K562 (cell line): ENCODE results near the gene PRSS56. TPM values are rescaled to one million over a fixed set of nuclear protein-coding genes. Genes with fewer than 3 reads are reported as not detected.

ENCODE experiments used
- ATAC-seq: fragments of 200-7000 bp; cut with Tn5 transposase; 3 replicates; pipeline ENCODE4 v1.9.1; 2020; ENCODE audit warnings: moderate library complexity
- BruUV-seq: library from RNA; stranded (reverse); fragments of 400-500 nt; replicated peaks from 2 replicates; lab custom pipeline; 2021; lab: Mats Ljungman, UMichigan
- CTCF ChIA-PET: fragments of 300-600 bp; formaldehyde crosslinking; extraction: SDS; loops from one replicate; lab custom pipeline; 2021; ENCODE audit warnings: low intra/inter-chr PET ratio; lab: Yijun Ruan, JAX
- POLR2A ChIA-PET: fragments of 300-600, 350-650 bp; sonication (Branson Sonifier 250); formaldehyde crosslinking; extraction: SDS; loops from one replicate; lab custom pipeline; 2021; ENCODE audit warnings: antibody characterized with exemption, inconsistent platforms; lab: Yijun Ruan, JAX
- DNase-seq, 4 experiments: peaks; one replicate each; pipeline versions ENCODE4 v3.0.0 to v3.0.0-alpha.2; 2011 to 2018; ENCODE audit warnings: low spot score in 3 of 4, mixed read lengths in 3 of 4; ENCODE audit errors: extremely low read depth in 1 of 4
- FAIRE-seq: peaks from 2 replicates; lab custom pipeline; 2011; peaks lifted over from hg19 to GRCh38; lab: Jason Lieb, UNC
- H2AFZ ChIP-seq: 2 replicates; pipeline ENCODE4 v1.6.0; 2011; ENCODE audit warnings: low read depth, low read length, control low read depth, inconsistent platforms
- H3K27ac ChIP-seq: fragments of 200-600 bp; 3 replicates; pipeline ENCODE4 v1.8.0; 2011; ENCODE audit warnings: low read depth, mild to moderate bottlenecking, control low read depth, inconsistent platforms, low read length, moderate library complexity, mixed read lengths; ENCODE audit errors: extremely low read depth
- H3K27me3 ChIP-seq, 2 experiments: fragments of 300-600 bp in 1 of 2; 2 replicates in 1 of 2; 3 replicates in 1 of 2; pipeline versions ENCODE4 v1.6.0 to v1.8.0; 2011; ENCODE audit warnings: inconsistent platforms in 2 of 2, low read length in 2 of 2, mild to moderate bottlenecking in 1 of 2, mixed read lengths in 1 of 2, moderate library complexity in 1 of 2; ENCODE audit not compliant: control insufficient read depth in 2 of 2, insufficient read depth in 2 of 2
- H3K36me3 ChIP-seq: fragments of 300-600 bp; 3 replicates; pipeline ENCODE4 v1.8.0; 2011; ENCODE audit warnings: mild to moderate bottlenecking, low read length, inconsistent platforms; ENCODE audit not compliant: control insufficient read depth, insufficient read depth
- H3K4me1 ChIP-seq, 2 experiments: fragments of 200-600 bp in 1 of 2; replicated peaks in 1 of 2; 2 replicates in 1 of 2; 3 replicates in 1 of 2; pipeline versions ENCODE4 v1.5.1 to v1.8.0; 2011; ENCODE audit warnings: inconsistent platforms in 2 of 2, low read length in 2 of 2, mild to moderate bottlenecking in 1 of 2, mixed read lengths in 1 of 2, moderate library complexity in 1 of 2; ENCODE audit not compliant: control insufficient read depth in 2 of 2, insufficient read depth in 2 of 2
- H3K4me2 ChIP-seq: 2 replicates; pipeline ENCODE4 v1.6.1; 2011; ENCODE audit warnings: low read length, control low read depth, inconsistent platforms, mixed read lengths; ENCODE audit not compliant: insufficient read depth
- H3K4me3 ChIP-seq: fragments of 200-600 bp; sonication (generic), shearing (Covaris generic); 2 replicates; pipeline ENCODE4 v1.5.1; 2016; ENCODE audit warnings: control low read depth, inconsistent platforms
- H3K79me2 ChIP-seq: fragments of 200-600 bp; 3 replicates; pipeline ENCODE4 v1.8.0; 2011; ENCODE audit warnings: low read length, inconsistent platforms; ENCODE audit not compliant: control insufficient read depth, insufficient read depth
- H3K9ac ChIP-seq, 2 experiments: 2 replicates each; pipeline versions ENCODE4 v1.6.0 to v1.6.1; 2011; ENCODE audit warnings: low read depth in 2 of 2, low read length in 2 of 2, control low read depth in 1 of 2, inconsistent platforms in 1 of 2, mild to moderate bottlenecking in 1 of 2, mixed read lengths in 1 of 2; ENCODE audit not compliant: insufficient read depth in 1 of 2
- H3K9me1 ChIP-seq: one replicate; pipeline ENCODE4 v1.6.0; 2011; ENCODE audit warnings: inconsistent platforms, mild to moderate bottlenecking, low read length, moderate library complexity; ENCODE audit not compliant: control insufficient read depth, insufficient read depth
- H3K9me3 ChIP-seq: replicated peaks from 2 replicates; pipeline ENCODE4 v1.5.1; 2011; ENCODE audit warnings: low read depth, low read length, inconsistent platforms; ENCODE audit not compliant: control insufficient read depth, insufficient read depth
- H4K20me1 ChIP-seq: replicated peaks from 2 replicates; pipeline ENCODE4 v1.6.1; 2011; ENCODE audit warnings: low read length, inconsistent platforms, mixed read lengths; ENCODE audit not compliant: control insufficient read depth, insufficient read depth
- BCOR ChIP-seq: fragments of 450-650 bp; IDR thresholded peaks from 2 replicates; pipeline ENCODE4 v1.6.1; 2016
- CXXC5 ChIP-seq: fragments of 250-450 bp; sonication (Bioruptor Pico); IDR thresholded peaks from 2 replicates; pipeline ENCODE4 v1.8.0; 2022; ENCODE audit warnings: inconsistent platforms, mild to moderate bottlenecking, moderate library complexity
- IRF2 ChIP-seq: sonication (generic); formaldehyde crosslinking; IDR thresholded peaks from 2 replicates; pipeline ENCODE4 v1.8.1; 2022; ENCODE audit warnings: mild to moderate bottlenecking, missing genetic modification reagents
- NFIX ChIP-seq: fragments of 250-450 bp; sonication (Bioruptor Pico); IDR thresholded peaks from 2 replicates; pipeline ENCODE4 v1.4.0; 2020; ENCODE audit warnings: low read depth, mild to moderate bottlenecking, moderate library complexity
- NRF1 ChIP-seq, 2 experiments: fragments of 450-650 bp; IDR thresholded peaks in 1 of 2; conservative IDR thresholded peaks in 1 of 2; 2 replicates each; pipeline ENCODE4 v1.6.1; 2014; ENCODE audit warnings: mild to moderate bottlenecking in 2 of 2
- RAD21 ChIP-seq, 2 experiments: fragments of 250-450 bp in 1 of 2; fragments of 450-650 bp in 1 of 2; sonication (Bioruptor Pico) in 1 of 2; formaldehyde crosslinking in 1 of 2; IDR thresholded peaks in 1 of 2; conservative IDR thresholded peaks in 1 of 2; 2 replicates each; pipeline versions ENCODE4 v1.4.0 to v1.8.0; 2020 to 2022; ENCODE audit warnings: mild to moderate bottlenecking in 2 of 2, moderate library complexity in 1 of 2
- RB1 ChIP-seq: fragments of 450-650 bp; IDR thresholded peaks from 2 replicates; pipeline ENCODE4 v1.6.1; 2017; ENCODE audit warnings: low read depth, mild to moderate bottlenecking
- ZNF232 ChIP-seq: sonication (generic); formaldehyde crosslinking; IDR thresholded peaks from 2 replicates; pipeline ENCODE4 v1.8.0; 2022; ENCODE audit warnings: mild to moderate bottlenecking, missing genetic modification reagents
- WGBS: fragments of 100-300 bp; shearing (Covaris generic); methylation state at CpG from one replicate; pipeline ENCODE4 v1.1.6; 2016; ENCODE audit warnings: low coverage, mixed read lengths; ENCODE audit not compliant: insufficient coverage; ENCODE audit errors: missing lambda C conversion rate; 5-methylcytosine and 5-hydroxymethylcytosine counted together
- in situ Hi-C: fragments of 300-500 bp; cut with MboI; formaldehyde crosslinking; loops from 4 replicates; pipeline ENCODE4 v1.15.0; 2018; ENCODE audit warnings: inconsistent platforms, mixed read lengths
- intact Hi-C: fragments of 100-400 bp; cut with micrococcal nuclease; formaldehyde crosslinking; loops from 2 replicates; pipeline ENCODE4 v1.14.2; 2022
- polyA plus RNA-seq, 8 experiments: library from polyadenylated mRNA; depleted of rRNA in 4 of 8; stranded (reverse) in 5 of 8; unstranded in 3 of 8; fragments of >200 nt; fragmentation: Nextera tagmentation in 2 of 8; fragmentation: Illumina TruSeq in 1 of 8; extraction: Ambion mirVana in 2 of 8; extraction: Trizol in 1 of 8; gene quantifications; 2 replicates each; pipeline versions ENCODE4 v1.2.1 to v1.2.3, GENCODE V29; 2011 to 2014; ENCODE audit warnings: inconsistent platforms in 1 of 8, missing spikeins in 1 of 8
- total RNA-seq, 7 experiments: library from RNA; depleted of rRNA in 6 of 7; stranded (reverse); fragments of >200 nt in 6 of 7; fragmentation: Illumina TruSeq in 2 of 7; extraction: Trizol in 2 of 7; gene quantifications; 2 replicates each; pipeline versions ENCODE4 v1.2.1 to v1.2.3, GENCODE V29; 2011 to 2021; ENCODE audit warnings: low replicate concordance in 1 of 7
- TF ChIP-seq, protein P1 (sequence below), 2 experiments: IDR thresholded peaks; 2 replicates each; pipeline ENCODE4 v1.6.1; 2012; ENCODE audit warnings: improper control_type of control experiment in 2 of 2, low read depth in 2 of 2, low read length in 2 of 2, borderline replicate concordance in 1 of 2
- TF ChIP-seq, protein P2 (sequence below): IDR thresholded peaks from 2 replicates; pipeline ENCODE4 v1.6.1; 2011; ENCODE audit warnings: borderline replicate concordance, low read depth, mild to moderate bottlenecking, moderate library complexity, low read length; ENCODE audit not compliant: insufficient read depth, poor library complexity, severe bottlenecking
- TF ChIP-seq, protein P3 (sequence below), 3 experiments: IDR thresholded peaks in 2 of 3; conservative IDR thresholded peaks in 1 of 3; 2 replicates each; pipeline ENCODE4 v1.5.1; 2011 to 2012; ENCODE audit warnings: low read length in 3 of 3, mild to moderate bottlenecking in 3 of 3, control low read depth in 2 of 3, improper control_type of control experiment in 1 of 3, inconsistent platforms in 1 of 3, low read depth in 1 of 3, mixed read lengths in 1 of 3, moderate library complexity in 1 of 3; ENCODE audit not compliant: insufficient read depth in 2 of 3

Gene PRSS56
- total and polyA plus RNA-seq, 9 of the 15 experiments (the other 6 are each of a cell fraction or from before 2014, with no cell fraction given), result not detected

DNA sequence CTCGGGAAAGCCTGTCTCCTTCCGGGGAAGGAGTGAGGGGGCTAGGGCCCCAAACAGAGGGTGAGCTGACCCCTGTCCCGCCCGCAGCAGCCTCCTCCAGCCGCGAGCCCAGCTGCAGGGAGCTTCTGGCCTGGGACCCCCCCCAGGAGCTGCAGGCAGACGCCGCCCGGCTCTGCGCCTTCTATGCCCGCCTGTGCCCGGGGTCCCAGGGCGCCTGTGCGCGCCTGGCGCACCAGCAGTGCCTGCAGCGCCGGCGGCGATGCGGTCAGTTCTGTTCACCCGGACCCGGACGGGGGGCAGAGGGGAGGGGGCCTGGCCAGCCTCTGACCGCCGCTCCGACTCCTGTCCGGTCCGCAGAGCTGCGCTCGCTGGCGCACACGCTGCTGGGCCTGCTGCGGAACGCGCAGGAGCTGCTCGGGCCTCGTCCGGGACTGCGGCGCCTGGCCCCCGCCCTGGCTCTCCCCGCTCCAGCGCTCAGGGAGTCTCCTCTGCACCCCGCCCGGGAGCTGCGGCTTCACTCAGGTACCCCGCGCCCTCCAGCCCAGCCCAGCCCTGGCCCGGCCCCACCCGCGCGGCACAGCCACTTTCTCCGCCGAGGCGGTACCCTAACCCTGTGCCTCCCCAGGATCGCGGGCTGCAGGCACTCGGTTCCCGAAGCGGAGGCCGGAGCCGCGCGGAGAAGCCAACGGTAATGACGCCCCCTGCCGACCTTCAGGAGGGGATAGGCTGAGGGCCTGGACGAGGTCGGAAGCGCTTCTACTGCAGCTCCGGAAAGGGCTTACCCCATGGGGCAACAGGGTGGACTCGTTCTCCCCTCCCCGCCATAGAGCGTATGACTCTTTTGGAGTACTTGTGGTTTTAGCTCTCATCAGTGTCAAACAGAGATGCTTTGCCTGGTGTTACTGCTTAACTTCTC lies 3.8 kb downstream of the PRSS56 start:
- in situ Hi-C loops, result no loop called here
- peaks cover 0 to 27% of the 10 kb centered on the region in 2 experiments; a peak in 2 of 5 replicates for H3K4me1 ChIP-seq

More for the DNA sequence above, 3.8 kb downstream of the PRSS56 start:
- Histone ChIP-seq H4K20me1 (no peaks in the 10 kb centered on the region), H3K27me3 (peaks cover 0 to 53% of the 10 kb centered on the region in 2 experiments; a peak in 3 of 5 replicates), H3K9me3 (no peaks in the 10 kb centered on the region), H3K4me2 (no peak overlapping the region), H2AFZ (no peak overlapping the region), H3K79me2 (no peaks in the 10 kb centered on the region), H3K27ac (no peak overlapping the region), H3K36me3 (no peaks in the 10 kb centered on the region), H3K9ac (no peak overlapping the region), H3K9me1 (no peaks in the 10 kb centered on the region), H3K4me3 (0 out of 2 replicates have a peak overlapping the region, but pooled peaks have one; percentile 13)
- ChIA-PET POLR2A (interaction anchor here (0.7 kb wide), 2 partner anchors 26 to 282 kb away, joined by 3 to 5 read pairs; partner anchors contain the start of genes EIF4E2 and TIGD1), CTCF (no interaction called here)
- FAIRE-seq, result peak; percentile 23
- intact Hi-C loops, result loop anchor here (5.0 kb wide), 3 partner anchors 77 to 287 kb away; no protein-coding TSS in a partner anchor
- peak; percentile 59 to 72 (median 62) for DNase-seq
- 2% methylated on average over 15 of the region's 75 CpGs for WGBS
- peak; percentile 89 for ATAC-seq
- no TSS peak for BruUV-seq
- TF ChIP-seq NRF1 (conservative IDR thresholded peaks at IDR 0.05 in 1 of 2, IDR thresholded peaks at IDR 0.05 in 1 of 2), result peak; percentile 41 to 54; a peak in 3 of 4 replicates
- TF ChIP-seq BCOR, result 0 out of 2 replicates have a peak, but pooled peaks have one; percentile 33
- TF ChIP-seq IRF2, result no peak
- TF ChIP-seq RB1, result 0 out of 2 replicates have a peak, but pooled peaks have one; percentile 29
- TF ChIP-seq, protein P1, sequence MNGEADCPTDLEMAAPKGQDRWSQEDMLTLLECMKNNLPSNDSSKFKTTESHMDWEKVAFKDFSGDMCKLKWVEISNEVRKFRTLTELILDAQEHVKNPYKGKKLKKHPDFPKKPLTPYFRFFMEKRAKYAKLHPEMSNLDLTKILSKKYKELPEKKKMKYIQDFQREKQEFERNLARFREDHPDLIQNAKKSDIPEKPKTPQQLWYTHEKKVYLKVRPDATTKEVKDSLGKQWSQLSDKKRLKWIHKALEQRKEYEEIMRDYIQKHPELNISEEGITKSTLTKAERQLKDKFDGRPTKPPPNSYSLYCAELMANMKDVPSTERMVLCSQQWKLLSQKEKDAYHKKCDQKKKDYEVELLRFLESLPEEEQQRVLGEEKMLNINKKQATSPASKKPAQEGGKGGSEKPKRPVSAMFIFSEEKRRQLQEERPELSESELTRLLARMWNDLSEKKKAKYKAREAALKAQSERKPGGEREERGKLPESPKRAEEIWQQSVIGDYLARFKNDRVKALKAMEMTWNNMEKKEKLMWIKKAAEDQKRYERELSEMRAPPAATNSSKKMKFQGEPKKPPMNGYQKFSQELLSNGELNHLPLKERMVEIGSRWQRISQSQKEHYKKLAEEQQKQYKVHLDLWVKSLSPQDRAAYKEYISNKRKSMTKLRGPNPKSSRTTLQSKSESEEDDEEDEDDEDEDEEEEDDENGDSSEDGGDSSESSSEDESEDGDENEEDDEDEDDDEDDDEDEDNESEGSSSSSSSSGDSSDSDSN (IDR thresholded peaks at IDR 0.05; ENCODE audit: borderline replicate concordance in 1 of 2, low read depth in 2 of 2, low read length in 2 of 2), result peak; percentile 47 to 65; a peak in 1 of 4 replicates
- 0 out of 2 replicates have a peak, but pooled peaks have one; percentile 25 for TF ChIP-seq CXXC5
- TF ChIP-seq NFIX (CRISPR knock-in tag), result no peak
- no peak for TF ChIP-seq ZNF232 (CRISPR knock-in tag)
- TF ChIP-seq, protein P2, sequence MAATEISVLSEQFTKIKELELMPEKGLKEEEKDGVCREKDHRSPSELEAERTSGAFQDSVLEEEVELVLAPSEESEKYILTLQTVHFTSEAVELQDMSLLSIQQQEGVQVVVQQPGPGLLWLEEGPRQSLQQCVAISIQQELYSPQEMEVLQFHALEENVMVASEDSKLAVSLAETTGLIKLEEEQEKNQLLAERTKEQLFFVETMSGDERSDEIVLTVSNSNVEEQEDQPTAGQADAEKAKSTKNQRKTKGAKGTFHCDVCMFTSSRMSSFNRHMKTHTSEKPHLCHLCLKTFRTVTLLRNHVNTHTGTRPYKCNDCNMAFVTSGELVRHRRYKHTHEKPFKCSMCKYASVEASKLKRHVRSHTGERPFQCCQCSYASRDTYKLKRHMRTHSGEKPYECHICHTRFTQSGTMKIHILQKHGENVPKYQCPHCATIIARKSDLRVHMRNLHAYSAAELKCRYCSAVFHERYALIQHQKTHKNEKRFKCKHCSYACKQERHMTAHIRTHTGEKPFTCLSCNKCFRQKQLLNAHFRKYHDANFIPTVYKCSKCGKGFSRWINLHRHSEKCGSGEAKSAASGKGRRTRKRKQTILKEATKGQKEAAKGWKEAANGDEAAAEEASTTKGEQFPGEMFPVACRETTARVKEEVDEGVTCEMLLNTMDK, result peak; percentile 22
- 0 out of 4 replicates have a peak, but pooled peaks of 1 of the 2 experiments have one; percentile 23 for TF ChIP-seq RAD21 (CRISPR knock-in tag; conservative IDR thresholded peaks at IDR 0.05 in 1 of 2, IDR thresholded peaks at IDR 0.05 in 1 of 2)
- TF ChIP-seq, protein P3, sequence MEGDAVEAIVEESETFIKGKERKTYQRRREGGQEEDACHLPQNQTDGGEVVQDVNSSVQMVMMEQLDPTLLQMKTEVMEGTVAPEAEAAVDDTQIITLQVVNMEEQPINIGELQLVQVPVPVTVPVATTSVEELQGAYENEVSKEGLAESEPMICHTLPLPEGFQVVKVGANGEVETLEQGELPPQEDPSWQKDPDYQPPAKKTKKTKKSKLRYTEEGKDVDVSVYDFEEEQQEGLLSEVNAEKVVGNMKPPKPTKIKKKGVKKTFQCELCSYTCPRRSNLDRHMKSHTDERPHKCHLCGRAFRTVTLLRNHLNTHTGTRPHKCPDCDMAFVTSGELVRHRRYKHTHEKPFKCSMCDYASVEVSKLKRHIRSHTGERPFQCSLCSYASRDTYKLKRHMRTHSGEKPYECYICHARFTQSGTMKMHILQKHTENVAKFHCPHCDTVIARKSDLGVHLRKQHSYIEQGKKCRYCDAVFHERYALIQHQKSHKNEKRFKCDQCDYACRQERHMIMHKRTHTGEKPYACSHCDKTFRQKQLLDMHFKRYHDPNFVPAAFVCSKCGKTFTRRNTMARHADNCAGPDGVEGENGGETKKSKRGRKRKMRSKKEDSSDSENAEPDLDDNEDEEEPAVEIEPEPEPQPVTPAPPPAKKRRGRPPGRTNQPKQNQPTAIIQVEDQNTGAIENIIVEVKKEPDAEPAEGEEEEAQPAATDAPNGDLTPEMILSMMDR (IDR thresholded peaks at IDR 0.05 in 2 of 3, conservative IDR thresholded peaks at IDR 0.05 in 1 of 3; ENCODE audit: insufficient read depth in 2 of 3, low read depth in 1 of 3, low read length in 3 of 3), result peak; percentile 32 to 49 (median 35); a peak in 5 of 6 replicates
